GM12878 (cell line): Measurements from ENCODE around the gene FBLIM1. TPM values are rescaled to one million over a fixed set of nuclear protein-coding genes. Genes with fewer than 3 reads are reported as not detected.

Experiments used
- ATAC-seq: fragments of 200-7000 bp; cut with Tn5 transposase; 3 replicates; pipeline ENCODE4 v1.9.1; 2020; ENCODE audit warnings: mild to moderate bottlenecking, moderate library complexity
- BruUV-seq: library from RNA; stranded (reverse); fragments of 400-500 nt; replicated peaks from 2 replicates; lab custom pipeline; 2021; lab: Mats Ljungman, UMichigan
- CTCF ChIA-PET: fragments of 300-600 bp; sonication (Branson Sonifier 250); formaldehyde crosslinking; extraction: SDS; loops from one replicate; lab custom pipeline; 2021; ENCODE audit warnings: inconsistent platforms; lab: Yijun Ruan, JAX
- POLR2A ChIA-PET: fragments of 350-600 bp; formaldehyde crosslinking; extraction: SDS; loops from one replicate; lab custom pipeline; 2021; ENCODE audit warnings: inconsistent platforms; lab: Charles Lee
- RAD21 ChIA-PET: fragments of 300-600 bp; sonication (Branson Sonifier 250); formaldehyde crosslinking; loops from one replicate; lab custom pipeline; 2023; ENCODE audit warnings: antibody characterized with exemption; ENCODE audit not compliant: unreplicated experiment; lab: Charles Lee
- SMC1A ChIA-PET: fragments of 300-600 bp; sonication (Branson Sonifier 250); formaldehyde crosslinking; loops from one replicate; lab custom pipeline; 2023; ENCODE audit not compliant: unreplicated experiment, uncharacterized antibody; lab: Charles Lee
- DNase-seq: peaks from one replicate; pipeline ENCODE4 v3.0.0-alpha.2; 2011; ENCODE audit warnings: low read depth, low spot score
- FAIRE-seq: peaks from 3 replicates; lab custom pipeline; 2011; peaks lifted over from hg19 to GRCh38; lab: Jason Lieb, UNC
- H2AFZ ChIP-seq: 2 replicates; pipeline ENCODE4 v1.6.0; 2011; ENCODE audit warnings: low read depth, low read length, control low read depth; ENCODE audit not compliant: control insufficient read depth
- H3K27ac ChIP-seq: 2 replicates; pipeline ENCODE4 v1.5.1; 2011; ENCODE audit warnings: control low read depth; ENCODE audit not compliant: control insufficient read depth, insufficient read depth
- H3K27me3 ChIP-seq, 2 experiments: replicated peaks in 1 of 2; 2 replicates each; pipeline versions ENCODE4 v1.6.0 to v1.6.1; 2011; ENCODE audit warnings: low read length in 1 of 2; ENCODE audit not compliant: control insufficient read depth in 2 of 2, insufficient read depth in 2 of 2
- H3K36me3 ChIP-seq, 2 experiments: 2 replicates each; pipeline ENCODE4 v1.5.1; 2011; ENCODE audit warnings: low read length in 1 of 2; ENCODE audit not compliant: control insufficient read depth in 2 of 2, insufficient read depth in 2 of 2
- H3K4me1 ChIP-seq: 2 replicates; pipeline ENCODE4 v1.6.1; 2011; ENCODE audit warnings: mild to moderate bottlenecking, low read length, moderate library complexity, mixed read lengths; ENCODE audit not compliant: control insufficient read depth, insufficient read depth
- H3K4me2 ChIP-seq: 2 replicates; pipeline ENCODE4 v1.6.0; 2011; ENCODE audit warnings: control low read depth; ENCODE audit not compliant: control insufficient read depth, insufficient read depth
- H3K4me3 ChIP-seq: fragments of 200-600 bp; sonication (generic); 2 replicates; pipeline ENCODE4 v1.5.1; 2016
- H3K79me2 ChIP-seq: 2 replicates; pipeline ENCODE4 v1.6.0; 2011; ENCODE audit warnings: low read length; ENCODE audit not compliant: control insufficient read depth, insufficient read depth
- H3K9ac ChIP-seq: 2 replicates; pipeline ENCODE4 v1.8.0; 2011; ENCODE audit warnings: low read length, control low read depth, mixed read lengths; ENCODE audit not compliant: control insufficient read depth, insufficient read depth
- H3K9me3 ChIP-seq: replicated peaks from 3 replicates; pipeline ENCODE4 v1.5.1; 2011; ENCODE audit warnings: mild to moderate bottlenecking, low read length; ENCODE audit not compliant: control insufficient read depth, insufficient read depth
- H4K20me1 ChIP-seq: 2 replicates; pipeline ENCODE4 v1.6.0; 2011; ENCODE audit not compliant: control insufficient read depth, insufficient read depth
- BCL11A ChIP-seq: IDR thresholded peaks from 2 replicates; pipeline ENCODE4 v1.6.1; 2011; ENCODE audit warnings: low read depth, low read length
- CEBPB ChIP-seq, 2 experiments: fragments of 150-350 bp in 1 of 2; IDR thresholded peaks; 2 replicates each; pipeline ENCODE4 v1.6.1; 2012 to 2014; ENCODE audit warnings: low read depth in 2 of 2, low read length in 2 of 2, borderline replicate concordance in 1 of 2, inconsistent platforms in 1 of 2
- ESRRA ChIP-seq: IDR thresholded peaks from 2 replicates; pipeline ENCODE4 v1.6.1; 2012; ENCODE audit warnings: mild to moderate bottlenecking, low read length, improper control_type of control experiment
- KAT2A ChIP-seq: conservative IDR thresholded peaks from 2 replicates; pipeline ENCODE4 v1.6.1; 2011; ENCODE audit warnings: low read depth, low read length; ENCODE audit not compliant: control insufficient read depth
- NFYA ChIP-seq: IDR thresholded peaks from 2 replicates; pipeline ENCODE4 v1.6.1; 2011; ENCODE audit warnings: low read depth, mild to moderate bottlenecking, low read length, improper control_type of control experiment, borderline replicate concordance
- NR2C2 ChIP-seq: IDR thresholded peaks from 2 replicates; pipeline ENCODE4 v1.6.1; 2011; ENCODE audit warnings: borderline replicate concordance, low read depth; ENCODE audit not compliant: control insufficient read depth, insufficient read length
- PML ChIP-seq: IDR thresholded peaks from 2 replicates; pipeline ENCODE4 v1.6.1; 2012; ENCODE audit warnings: low read length, inconsistent platforms
- POLR2A ChIP-seq: IDR thresholded peaks from 2 replicates; pipeline ENCODE4 v1.6.1; 2011; ENCODE audit warnings: low read depth, mild to moderate bottlenecking, low read length
- SMARCA5 ChIP-seq: fragments of 450-650 bp; IDR thresholded peaks from 2 replicates; pipeline ENCODE4 v1.6.1; 2017; ENCODE audit warnings: mild to moderate bottlenecking
- SREBF2 ChIP-seq: IDR thresholded peaks from 2 replicates; pipeline ENCODE4 v1.6.1; 2012; ENCODE audit warnings: mild to moderate bottlenecking, low read length
- SUZ12 ChIP-seq: fragments of 200-600 bp; sonication (generic); IDR thresholded peaks from one replicate; pipeline ENCODE4 v1.6.1; 2018; ENCODE audit warnings: antibody characterized with exemption, mild to moderate bottlenecking; ENCODE audit not compliant: unreplicated experiment
- ZSCAN29 ChIP-seq: fragments of 450-650 bp; IDR thresholded peaks from 2 replicates; pipeline ENCODE4 v1.6.1; 2017; ENCODE audit warnings: mild to moderate bottlenecking, moderate library complexity
- WGBS: methylation state at CpG from one replicate; pipeline ENCODE4 v1.1.6; 2016; ENCODE audit warnings: low lambda C conversion rate; ENCODE audit not compliant: insufficient replicate concordance, insufficient coverage; ENCODE audit errors: missing lambda C conversion rate; 5-methylcytosine and 5-hydroxymethylcytosine counted together
- in situ Hi-C: fragments of 300-500 bp; cut with MboI; formaldehyde crosslinking; loops from 9 replicates; pipeline ENCODE4 v1.14.3; 2018; ENCODE audit warnings: mixed read lengths
- intact Hi-C: fragments of 100-400 bp; cut with micrococcal nuclease; formaldehyde crosslinking; loops from one replicate; pipeline ENCODE4 v1.14.2; 2022; ENCODE audit not compliant: unreplicated experiment
- polyA plus RNA-seq, 11 experiments: library from polyadenylated mRNA; depleted of rRNA in 4 of 11; unstranded in 6 of 11; stranded (reverse) in 5 of 11; fragments of >200 nt; fragmentation: Nextera tagmentation in 4 of 11; fragmentation: Illumina TruSeq in 1 of 11; extraction: Ambion mirVana in 4 of 11; extraction: Trizol in 1 of 11; gene quantifications; 1 replicate in 1 of 11; 2 replicates in 10 of 11; pipeline versions ENCODE4 v1.2.1 to v1.2.3, GENCODE V29; 2011 to 2016; ENCODE audit warnings: inconsistent platforms in 2 of 11, missing spikeins in 2 of 11, low read depth in 1 of 11
- total RNA-seq, 4 experiments: library from RNA; depleted of rRNA in 3 of 4; stranded (reverse); fragments of >200 nt in 3 of 4; fragmentation: Illumina TruSeq in 1 of 4; extraction: Trizol in 1 of 4; gene quantifications; 2 replicates each; pipeline versions ENCODE4 v1.2.1 to v1.2.3, GENCODE V29; 2013 to 2021
- TF ChIP-seq, protein P1 (sequence below): IDR thresholded peaks from 2 replicates; pipeline ENCODE4 v1.6.1; 2011; ENCODE audit warnings: low read depth, mild to moderate bottlenecking, low read length, moderate library complexity, borderline replicate concordance; ENCODE audit errors: extremely low read depth
- TF ChIP-seq, protein P2 (sequence below): IDR thresholded peaks from 2 replicates; pipeline ENCODE4 v1.6.1; 2011; ENCODE audit warnings: mild to moderate bottlenecking, low read depth, low read length, moderate library complexity; ENCODE audit not compliant: insufficient replicate concordance

The FBLIM1 gene
- total and polyA plus RNA-seq, 10 of the 15 experiments (the other 5 are each of a cell fraction or from before 2014, with no cell fraction given), result 0.03 to 0.13 TPM; not detected in 8

DNA sequence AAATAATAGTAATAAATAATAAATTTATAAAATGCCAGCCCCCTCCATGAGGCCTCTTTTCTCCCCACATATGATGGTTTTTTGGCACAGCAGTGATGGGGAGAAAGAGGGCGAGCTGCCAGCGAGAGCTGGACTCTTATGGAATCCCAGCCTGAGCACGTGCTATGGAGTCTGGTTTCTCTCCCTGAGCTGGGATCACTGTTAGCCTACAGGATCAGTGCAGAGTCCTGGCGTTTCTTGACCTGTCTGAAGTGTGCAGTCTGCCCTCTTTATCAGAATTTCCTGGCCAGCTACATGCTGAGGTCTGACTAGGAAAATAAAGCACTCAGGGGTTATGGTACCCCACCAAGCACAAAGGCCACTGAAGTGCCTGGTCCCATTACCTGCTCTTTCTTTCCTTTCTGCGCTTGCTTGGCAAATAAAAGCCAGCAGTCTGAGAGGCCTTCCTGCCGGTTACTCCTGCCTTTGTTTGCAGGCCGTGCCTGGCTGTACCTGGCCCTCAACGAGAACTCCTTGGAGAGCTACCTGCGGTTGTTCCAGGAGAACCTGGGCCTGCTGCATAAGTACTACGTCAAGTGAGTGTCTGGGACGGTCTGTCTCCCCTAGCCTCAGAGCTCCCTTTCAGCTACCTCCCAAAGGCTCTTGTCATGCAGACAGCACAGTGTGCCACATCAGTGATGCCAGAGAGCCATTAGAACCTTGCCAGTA, 41.0 kb upstream of the FBLIM1 start:
- ChIA-PET CTCF (interaction anchor here (1.0 to 1.2 kb wide), 2 partner anchors 24 to 53 kb away, joined by 3 read pairs; no protein-coding TSS in a partner anchor), SMC1A (interaction anchor here (0.6 to 1.6 kb wide), 2 partner anchors 65 to 177 kb away, joined by 3 read pairs; no protein-coding TSS in a partner anchor), RAD21 (no interaction called here), POLR2A (no interaction called here)
- 99% methylated on average over 11 of the region's 11 CpGs for WGBS
- no peak for ATAC-seq
- H3K27me3 ChIP-seq, result no peaks in the 10 kb centered on the region
- no peak for DNase-seq
- no TSS peak for BruUV-seq
- peaks cover 4% of the 10 kb centered on the region for H3K79me2 ChIP-seq
- no peak overlapping the region for H2AFZ ChIP-seq
- H3K4me1 ChIP-seq, result no peaks in the 10 kb centered on the region
- no peak overlapping the region for H3K9ac ChIP-seq
- no peaks in the 10 kb centered on the region for H4K20me1 ChIP-seq
- intact Hi-C loops, result no loop called here
- no peak overlapping the region for H3K4me3 ChIP-seq
- H3K36me3 ChIP-seq, result peaks cover 13 to 33% of the 10 kb centered on the region in 2 experiments; a peak in 3 of 4 replicates
- no peaks in the 10 kb centered on the region for H3K9me3 ChIP-seq
- in situ Hi-C loops, result no loop called here
- H3K4me2 ChIP-seq, result no peak overlapping the region
- TF ChIP-seq NFYA (no peak), CEBPB (IDR thresholded peaks at IDR 0.05; ENCODE audit: borderline replicate concordance in 1 of 2, low read depth in 2 of 2, low read length in 2 of 2) (no peak), ZSCAN29 (no peak), SMARCA5 (no peak), NR2C2 (no peak), BCL11A (no peak), KAT2A (no peak), PML (no peak), SREBF2 (no peak), ESRRA (no peak), SUZ12 (no peak), POLR2A (no peak)
- TF ChIP-seq, protein P1, sequence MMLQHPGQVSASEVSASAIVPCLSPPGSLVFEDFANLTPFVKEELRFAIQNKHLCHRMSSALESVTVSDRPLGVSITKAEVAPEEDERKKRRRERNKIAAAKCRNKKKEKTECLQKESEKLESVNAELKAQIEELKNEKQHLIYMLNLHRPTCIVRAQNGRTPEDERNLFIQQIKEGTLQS, result no peak
- TF ChIP-seq, protein P2, sequence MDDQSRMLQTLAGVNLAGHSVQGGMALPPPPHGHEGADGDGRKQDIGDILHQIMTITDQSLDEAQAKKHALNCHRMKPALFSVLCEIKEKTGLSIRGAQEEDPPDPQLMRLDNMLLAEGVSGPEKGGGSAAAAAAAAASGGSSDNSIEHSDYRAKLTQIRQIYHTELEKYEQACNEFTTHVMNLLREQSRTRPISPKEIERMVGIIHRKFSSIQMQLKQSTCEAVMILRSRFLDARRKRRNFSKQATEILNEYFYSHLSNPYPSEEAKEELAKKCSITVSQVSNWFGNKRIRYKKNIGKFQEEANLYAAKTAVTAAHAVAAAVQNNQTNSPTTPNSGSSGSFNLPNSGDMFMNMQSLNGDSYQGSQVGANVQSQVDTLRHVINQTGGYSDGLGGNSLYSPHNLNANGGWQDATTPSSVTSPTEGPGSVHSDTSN, result no peak
- H3K27ac ChIP-seq, result no peak overlapping the region
- no peak for FAIRE-seq
